GM19035 (cell line): Measurements from ENCODE around the gene MSMO1.
"Not testable (repeated sequence)": the region's sequence is repeated elsewhere in the genome, so short reads cannot be mapped to it uniquely, and the experiment has no call there.

Experiments used
- ATAC-seq: cut with Tn5 transposase; IDR thresholded peaks from one replicate; pipeline ENCODE4 v1.9.1; 2021; ENCODE audit not compliant: unreplicated experiment

The MSMO1 gene

DNA sequence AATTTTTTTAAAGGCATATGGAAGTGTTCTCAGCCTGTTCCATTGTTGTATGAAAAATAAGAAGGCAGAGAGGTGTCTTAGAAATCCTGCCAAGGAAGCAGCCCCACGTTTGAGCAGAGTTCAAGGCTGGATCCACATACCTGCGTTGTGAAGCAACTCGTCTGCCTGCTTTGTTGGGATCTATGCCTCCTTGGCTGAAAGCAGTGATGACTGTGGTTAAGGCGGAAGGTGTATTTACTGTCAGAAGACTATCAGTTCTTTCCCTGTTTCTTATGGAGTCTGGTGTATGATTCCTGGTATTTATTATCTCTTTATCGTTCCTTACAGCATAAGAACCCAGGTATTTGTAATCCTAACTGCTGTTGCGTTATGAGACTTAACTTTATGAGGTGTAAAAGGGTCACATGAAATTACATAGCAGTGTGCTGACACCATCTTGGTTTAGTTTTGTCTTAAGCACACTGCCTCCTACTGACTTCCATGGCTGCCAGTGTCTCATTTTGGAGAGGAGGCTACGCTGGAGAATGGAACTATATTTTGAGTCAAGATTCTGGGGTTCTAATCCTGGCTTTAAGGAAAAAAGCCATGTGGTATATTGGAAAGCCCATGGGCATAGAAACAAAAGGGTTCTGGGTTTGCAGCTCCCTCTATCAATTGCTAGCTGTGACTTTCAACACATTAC is 3.1 kb upstream of the MSMO1 start:
- ATAC-seq: no peak

DNA sequence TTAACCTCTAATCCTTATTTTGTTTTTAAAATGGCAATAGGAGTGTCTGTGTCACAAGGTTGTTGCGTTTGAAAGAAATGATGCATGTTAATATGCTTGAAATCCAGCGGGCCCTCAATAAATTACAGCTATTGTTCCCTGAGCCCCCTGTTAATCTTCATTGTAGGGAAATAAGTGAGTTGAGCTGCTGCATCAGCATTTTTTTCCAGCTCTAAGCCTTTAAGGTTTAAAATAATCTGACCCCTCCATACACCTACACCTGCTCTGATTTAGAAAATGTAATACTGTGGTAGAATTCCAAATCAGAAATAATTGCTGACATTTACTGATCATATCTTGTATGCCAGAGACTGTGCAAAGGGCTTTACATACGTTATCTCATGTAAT is 2.6 kb upstream of the MSMO1 start:
- no peak for ATAC-seq

DNA sequence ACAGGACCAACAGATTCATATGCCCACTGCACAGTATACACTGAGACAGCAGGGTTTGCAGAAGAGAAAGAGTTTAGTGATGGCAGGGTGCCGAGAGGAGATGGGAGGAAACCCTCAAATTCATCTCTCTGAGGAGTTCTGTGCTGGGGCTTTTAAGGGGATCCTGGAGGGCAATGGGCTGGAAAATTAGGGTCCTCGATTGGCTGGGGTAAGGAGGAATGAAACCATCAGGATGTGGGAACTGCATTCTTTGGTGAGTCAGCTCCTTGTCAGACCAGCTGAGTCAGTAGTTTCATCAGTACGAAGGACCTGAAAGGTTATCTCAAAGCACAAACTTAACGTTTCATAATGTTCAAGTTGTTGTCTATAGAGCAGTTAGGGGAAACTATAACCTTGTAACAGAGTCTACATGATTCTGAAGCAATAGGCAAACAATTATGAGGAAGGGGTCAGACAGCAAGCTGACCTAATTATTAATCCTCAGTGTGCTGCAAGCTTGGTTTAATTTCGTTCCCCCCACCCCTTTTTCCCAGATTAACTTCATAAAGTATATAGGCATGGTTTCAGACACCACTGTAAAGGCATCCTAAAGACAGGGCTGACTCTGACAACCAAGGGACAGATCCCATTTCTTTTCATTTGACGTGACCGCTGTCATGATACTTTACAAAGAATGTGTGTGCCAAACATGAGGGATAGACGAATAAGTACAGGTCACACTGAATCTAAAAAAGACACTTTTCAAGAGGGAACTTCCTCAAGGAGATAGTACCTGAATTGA is 1.5 kb upstream of the MSMO1 start:
- ATAC-seq: no peak

DNA sequence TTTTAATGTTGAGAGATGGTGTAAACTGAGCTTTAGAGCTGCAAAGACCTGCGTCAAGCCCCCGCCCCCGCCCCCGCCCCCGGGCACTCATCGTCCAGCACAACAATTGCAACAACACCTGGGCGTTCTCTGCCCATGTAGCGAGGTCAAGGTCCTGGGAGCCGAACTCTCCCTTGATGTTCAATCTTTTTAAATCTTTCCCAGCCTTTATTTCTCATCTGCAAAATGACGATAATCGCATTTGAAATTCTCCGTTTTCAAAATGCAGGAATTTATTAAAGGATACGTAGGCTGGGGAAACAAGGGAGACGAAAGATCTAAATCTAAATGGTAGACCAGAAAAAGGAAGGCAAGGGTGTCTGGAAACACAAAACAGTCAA is 648 bp upstream of the MSMO1 start:
- ATAC-seq: peak; percentile 16

DNA sequence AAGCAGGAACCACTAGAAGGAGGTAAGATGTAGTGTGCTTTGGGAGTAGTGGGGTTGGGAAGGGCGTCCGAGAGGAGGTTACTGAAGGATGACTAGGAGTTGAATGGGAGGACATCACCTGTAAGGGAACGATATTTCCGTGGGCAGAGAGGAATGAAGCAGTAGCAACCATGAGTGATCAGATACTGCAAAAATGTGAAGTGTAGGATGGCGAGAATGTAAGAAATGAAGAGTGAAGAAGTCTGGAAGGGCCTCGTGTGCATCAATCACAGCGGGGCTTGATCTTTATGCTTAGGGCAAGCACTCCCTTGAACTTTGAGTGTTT is 594 bp downstream of the MSMO1 start:
- ATAC-seq: peak; percentile 1

DNA sequence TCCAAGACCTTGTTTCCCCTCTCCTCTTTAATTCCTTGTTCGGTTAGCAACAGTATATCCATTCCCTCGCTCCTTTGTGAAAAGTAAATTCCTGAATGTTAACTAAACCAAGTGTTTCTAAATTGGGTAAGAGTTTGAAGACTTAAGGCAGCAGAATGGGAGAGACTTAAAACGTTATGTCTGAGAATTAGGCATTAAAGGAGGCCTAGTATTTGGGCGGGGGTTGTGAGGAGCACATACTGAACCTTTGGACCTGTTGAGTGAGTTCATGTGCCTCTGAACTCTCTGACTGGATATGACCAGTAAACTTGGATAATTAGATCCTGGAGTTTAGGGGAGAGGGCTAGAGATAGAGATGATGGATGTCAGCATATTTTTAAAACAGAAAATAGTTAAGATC is 1.2 kb downstream of the MSMO1 start:
- ATAC-seq: no peak

DNA sequence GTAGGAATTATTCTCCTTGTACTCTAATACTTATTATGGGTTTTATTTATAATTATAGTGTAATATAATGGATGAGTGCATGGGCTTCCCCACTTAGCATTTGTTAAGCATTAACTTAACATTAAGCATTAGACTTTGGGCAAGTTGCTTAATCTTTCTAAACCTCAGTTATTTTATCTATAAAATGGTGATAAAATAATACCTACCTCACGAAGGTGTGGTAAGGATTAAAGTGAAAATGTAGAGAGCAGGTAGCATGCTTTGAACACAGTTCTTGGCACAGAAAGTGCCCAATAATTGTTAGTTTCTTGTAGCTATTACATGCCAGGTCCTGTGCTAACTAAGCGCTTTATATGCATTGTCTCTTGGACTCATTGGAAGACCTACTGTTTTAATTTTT is 2.6 kb downstream of the MSMO1 start:
- no peak for ATAC-seq

DNA sequence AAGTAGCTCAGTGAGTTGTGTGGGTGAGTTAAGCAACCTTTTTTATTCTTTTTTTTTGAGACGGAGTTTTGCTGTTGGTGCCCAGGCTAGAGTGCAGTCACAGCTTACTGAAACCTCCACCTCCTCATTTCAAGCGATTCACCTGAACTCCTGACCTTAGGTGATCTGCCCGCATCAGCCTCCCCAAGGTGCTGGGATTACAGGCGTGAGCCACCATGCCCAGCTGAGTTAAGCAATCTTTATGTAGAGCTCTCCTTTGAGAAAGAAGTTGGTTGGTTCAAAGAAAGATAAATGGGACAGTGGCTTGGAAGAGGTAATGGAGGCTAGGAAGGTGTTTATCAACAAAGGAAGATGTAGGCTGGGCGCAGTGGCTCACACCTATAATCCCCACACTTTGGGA is 3.2 kb downstream of the MSMO1 start:
- ATAC-seq: no peak

DNA sequence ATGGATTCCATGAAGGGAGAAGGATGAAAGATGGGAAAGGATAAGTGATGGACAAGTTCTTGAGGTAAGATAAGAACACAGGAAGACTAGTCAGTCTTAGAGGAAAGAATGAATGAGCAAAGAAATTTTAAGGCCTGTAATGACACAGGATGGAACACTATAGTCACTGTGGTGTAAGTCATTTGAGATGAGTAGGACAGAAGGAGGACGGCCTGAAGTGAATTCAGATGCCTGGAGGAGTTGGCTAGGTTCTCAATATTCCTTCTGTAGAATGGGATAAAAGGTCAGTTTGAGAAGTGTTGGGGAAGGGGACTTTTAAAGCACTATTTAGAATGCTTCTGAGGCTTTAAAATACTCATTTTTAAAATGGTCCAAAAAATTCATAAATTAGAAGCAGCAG is 3.9 kb downstream of the MSMO1 start:
- no peak for ATAC-seq

DNA sequence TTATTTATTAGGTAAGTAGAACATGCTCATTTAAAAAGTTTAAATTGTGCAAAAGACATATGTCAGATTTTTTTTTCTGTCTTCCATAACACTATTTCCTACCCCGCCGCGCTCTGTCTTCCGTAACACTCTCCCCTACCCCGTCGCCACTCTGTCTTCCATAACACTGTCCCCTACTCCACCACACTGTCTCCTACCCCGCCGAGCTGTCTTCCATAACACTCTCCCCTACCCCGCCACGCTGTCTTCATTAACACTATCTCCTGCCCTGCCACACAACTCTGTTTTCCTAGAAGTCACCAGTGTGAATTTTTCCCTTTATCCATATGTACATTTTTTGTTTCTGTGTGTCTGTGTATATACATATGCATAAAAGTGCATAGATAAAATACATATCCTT is 4.4 kb downstream of the MSMO1 start:
- no peak for ATAC-seq

DNA sequence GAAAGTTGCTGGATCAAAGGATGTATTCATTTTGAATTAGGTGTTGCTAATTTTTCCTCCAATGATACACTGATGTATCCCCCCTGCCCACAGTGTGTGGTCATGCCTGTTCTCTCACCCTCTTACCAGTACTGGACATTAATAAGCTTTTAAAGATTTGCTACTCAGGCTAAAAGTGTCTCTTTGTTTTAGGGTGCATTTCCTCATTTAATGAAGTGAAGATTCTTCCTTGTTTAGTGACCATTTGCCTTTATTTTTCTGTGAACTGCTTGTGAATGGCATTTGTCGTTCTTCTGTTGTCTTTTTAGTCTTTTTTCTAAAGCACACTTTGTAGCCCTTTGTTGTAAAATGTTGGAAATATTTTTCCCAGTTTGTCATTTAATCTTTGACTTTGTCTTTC is 5.0 kb downstream of the MSMO1 start:
- no peak for ATAC-seq

DNA sequence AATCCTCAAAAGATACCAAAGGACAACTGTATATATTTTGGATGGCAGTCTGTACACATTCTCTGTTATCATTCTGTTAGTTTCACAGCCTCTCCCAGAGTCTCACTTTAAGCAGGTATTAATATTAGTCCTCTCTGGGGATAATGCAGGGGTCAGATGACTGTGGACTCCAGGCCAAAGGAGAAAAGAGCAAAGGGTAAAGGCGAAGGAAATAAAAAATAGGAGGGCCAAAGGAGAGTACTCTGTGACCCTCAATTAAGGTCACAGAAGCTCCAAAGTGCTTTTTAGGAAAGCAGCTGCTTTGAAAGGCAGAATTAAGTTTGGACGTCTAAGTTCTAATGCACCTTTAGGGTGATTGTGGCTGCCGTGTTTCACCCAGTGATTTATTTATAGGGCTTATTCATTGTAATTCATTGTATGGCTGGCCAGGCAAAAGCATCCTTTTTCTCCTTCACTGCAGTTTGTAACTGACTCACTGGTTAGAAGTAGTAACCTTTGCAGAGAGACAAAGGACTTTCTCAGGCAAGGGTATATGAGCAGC is 7.8 kb downstream of the MSMO1 start:
- ATAC-seq: no peak

DNA sequence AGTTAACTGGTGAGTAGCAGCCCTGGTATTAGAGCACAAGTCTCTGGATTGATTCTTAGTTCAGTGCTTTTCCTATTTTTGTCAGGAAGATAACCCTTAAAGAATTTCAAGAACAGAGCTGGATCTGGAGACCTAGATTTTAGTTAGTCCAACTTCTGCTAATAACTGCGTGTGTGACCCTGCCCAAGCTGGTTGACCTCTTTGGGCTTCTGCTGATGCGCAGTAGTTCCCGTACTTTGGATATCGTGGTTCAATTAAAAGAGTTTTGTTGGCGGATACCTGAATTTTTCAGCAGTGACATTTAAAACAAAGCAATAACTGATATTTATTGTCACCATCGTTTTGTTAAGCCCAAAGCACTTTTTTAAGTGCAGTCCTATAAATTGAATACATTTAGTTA is 9.3 kb downstream of the MSMO1 start:
- ATAC-seq: no peak

DNA sequence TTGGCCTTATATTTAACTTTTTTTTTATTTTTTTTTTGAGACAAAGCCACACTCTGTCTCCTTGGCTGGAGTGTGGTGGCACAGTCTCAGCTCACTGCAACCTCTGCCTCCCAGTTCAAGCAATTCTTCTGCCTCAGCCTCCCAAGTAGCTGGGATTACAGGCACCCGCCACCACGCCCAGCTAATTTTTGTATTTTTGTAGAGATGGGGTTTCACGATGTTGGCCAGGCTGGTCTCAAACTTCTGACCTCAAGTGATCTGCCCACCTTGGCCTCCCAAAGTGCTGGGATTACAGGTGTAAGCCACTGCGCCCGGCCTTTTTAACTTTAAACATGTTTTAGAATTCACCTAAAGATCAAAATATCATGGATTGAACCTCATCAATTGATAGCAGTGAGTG is 14.9 kb downstream of the MSMO1 start:
- not testable (repeated sequence) for ATAC-seq

DNA sequence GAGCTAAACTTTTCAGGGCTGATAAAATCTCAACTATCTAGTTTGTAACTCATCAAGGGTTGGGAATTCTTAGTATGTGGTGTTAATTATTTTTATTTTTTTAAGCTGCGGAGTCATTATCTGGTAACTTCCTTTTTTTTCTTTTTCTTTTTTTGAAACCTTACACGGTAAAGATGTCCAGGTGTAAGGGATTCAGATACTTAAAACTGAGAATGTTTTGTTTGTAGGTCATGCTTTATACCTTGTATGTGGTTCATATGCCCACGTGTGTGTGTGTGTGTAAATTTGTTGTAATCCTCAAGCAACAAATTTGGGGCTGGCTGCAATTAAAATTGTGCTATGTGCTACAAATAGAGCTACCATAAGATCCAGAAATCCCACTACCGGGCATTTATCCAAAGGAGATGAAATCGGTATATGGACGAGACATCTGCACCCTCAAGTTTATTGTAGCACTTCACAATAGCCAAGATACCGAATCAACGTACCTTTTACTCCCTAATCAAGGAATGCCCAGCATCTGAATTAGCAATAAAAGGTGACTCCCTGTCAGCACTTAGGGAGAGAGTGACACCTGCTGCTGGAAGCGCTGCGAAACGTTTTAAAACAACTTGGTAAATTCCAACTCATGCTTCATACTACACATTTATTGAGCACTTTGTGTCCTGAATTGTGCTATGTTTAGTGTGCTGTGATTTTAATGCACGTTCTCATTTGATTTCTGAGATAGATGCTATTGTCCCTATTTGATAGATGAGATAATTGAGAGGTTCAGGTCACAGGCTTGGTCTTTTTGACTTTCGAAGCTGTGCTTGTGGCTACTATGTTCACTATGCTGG is 16.1 kb downstream of the MSMO1 start:
- ATAC-seq: no peak

DNA sequence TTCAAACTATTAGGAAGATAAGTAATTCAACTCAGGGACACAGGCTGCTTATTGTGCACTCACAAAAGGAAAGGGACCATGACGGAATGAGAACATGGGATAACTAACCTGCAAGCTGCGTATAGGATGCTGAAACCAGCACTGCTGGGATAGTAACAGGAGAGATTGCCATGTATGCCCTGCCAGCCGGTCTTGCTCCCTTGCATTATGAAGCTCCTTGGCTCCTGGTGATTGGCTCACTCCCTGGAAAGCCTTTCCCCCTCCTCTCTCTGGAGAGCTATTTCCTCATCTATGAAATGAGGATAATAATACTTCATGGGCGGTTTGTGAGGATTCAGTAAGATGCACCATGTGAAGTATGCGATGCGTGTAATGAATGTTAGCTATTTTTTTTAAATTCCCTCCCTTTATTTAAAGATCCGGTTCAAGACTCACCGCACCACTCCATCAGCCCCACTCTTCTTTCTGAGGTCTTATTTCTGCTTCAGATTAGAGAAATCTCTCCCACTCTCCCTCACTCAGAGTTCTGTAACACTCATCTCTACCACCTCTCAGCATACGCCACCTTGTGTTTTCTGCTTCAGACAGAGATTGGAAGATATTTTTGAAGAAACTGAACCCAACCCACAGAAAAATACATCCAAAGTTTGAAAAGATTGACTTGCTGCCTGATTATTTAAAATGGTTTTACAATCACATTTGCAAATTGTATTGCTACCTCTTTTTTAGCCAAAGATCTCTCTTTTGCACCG is 18.4 kb downstream of the MSMO1 start:
- ATAC-seq: no peak

DNA sequence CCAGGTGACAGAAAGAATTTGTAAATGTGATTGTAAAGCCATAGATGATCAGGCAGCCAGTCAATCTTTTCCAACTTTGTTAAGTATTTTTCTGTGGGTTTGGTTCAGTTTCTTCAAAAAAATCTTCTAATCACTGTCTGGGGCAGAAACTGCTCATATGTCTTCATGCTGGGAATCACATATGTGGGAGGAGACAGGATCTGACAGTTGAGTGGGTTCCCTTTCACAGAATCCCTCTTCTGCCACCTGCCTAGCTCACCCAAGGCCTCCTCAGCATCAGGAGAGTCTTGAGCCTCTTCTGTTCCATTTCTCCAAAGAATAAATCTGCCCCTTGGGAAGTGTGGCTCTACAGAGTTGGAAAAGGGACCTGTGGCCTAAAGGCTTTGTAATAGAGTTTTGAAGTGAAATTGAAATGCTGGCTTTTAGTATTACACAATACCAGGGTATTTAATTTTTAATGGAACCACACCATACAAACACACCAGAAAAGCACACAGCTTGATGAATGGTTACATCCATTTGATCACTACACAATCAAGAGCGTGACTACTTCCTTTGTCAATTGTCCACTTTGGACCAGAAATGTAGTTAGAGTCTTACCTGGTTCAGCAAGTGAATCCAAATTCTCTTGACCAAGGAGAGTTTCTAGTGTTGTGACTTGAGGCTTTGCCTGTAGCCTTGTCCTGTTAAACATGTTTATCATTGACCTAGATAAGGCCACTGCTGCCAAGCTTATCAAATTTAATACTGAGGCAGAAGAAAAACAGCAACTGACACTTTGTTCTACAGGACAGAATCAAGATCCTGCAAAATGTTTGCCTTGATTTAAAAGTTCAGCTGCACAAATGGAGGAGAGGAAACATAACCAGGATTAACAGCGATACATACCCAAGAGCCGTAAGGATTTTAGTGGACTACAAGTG is 20.4 kb downstream of the MSMO1 start:
- ATAC-seq: no peak

DNA sequence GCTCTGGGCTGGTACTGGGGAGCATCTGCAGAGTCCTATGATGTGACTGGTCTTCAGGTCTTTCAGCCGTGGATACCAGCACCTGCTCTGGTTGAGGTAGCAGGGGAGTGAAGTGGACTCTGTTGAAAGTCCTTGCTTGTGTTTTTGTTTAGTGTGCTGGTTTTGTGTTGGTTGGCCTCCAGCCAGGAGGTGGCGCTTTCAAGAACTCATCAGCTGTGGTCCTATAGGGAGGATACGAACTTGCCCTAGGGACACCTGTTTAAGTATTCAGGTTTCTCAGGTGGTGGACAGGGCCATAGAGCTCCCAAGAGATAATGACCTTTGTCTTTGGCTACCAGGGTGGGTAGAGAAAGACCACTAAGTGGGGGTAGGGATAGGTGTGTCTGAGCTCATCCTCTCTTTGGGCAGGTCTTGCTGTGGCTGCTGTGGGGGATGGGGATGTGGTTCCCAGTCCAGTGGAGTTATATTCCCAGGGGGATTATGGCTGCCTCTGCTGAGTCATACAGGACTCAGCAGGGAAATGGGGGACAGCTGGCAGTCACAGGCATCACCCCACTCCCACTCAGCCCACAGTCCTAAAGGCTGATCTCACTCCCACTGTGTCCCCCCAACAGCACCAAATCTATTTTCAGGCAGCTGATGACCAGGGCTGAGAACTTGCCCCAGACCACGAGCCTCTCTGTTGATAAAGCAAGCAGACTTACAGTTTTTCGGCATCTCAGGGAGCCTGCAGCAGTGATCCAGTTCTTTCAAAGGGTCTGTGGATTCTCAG is 24.1 kb downstream of the MSMO1 start:
- no peak for ATAC-seq

DNA sequence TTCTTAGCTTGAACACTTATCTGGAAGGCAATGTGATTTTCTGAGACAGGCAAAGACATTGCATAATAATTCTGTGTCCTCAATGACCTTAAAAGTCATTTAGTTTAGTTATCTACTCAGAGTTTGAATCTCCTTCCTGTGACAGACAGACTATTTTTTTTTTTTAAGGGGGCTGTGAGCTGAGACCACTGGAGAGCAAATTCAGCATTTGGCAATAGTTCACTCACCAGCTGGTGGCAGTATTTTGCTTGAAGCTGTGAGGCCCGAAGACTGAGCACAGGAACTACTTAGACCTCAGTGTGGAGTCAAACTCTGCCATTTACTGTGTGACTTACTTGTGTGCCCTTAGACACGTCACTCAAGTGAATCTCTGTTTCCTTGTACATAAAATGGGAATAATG is 28.4 kb downstream of the MSMO1 start:
- ATAC-seq: peak; percentile 53
